Neuron (in vitro differentiated cells): Measurements from ENCODE around the gene STX10.
"Not testable (repeated sequence)": the region's sequence is repeated elsewhere in the genome, so short reads cannot be mapped to it uniquely, and the experiment has no call there.

ENCODE experiments used
- H2AFZ ChIP-seq: one replicate; pipeline ENCODE4 v1.6.1; 2013; ENCODE audit warnings: low read depth, mild to moderate bottlenecking, inconsistent platforms, low read length, moderate library complexity
- H3K27me3 ChIP-seq: one replicate; pipeline ENCODE4 v1.6.1; 2013; ENCODE audit warnings: low read length; ENCODE audit not compliant: insufficient read depth
- H3K36me3 ChIP-seq: one replicate; pipeline ENCODE4 v1.6.1; 2013; ENCODE audit warnings: low read length; ENCODE audit not compliant: insufficient read depth
- H3K4me1 ChIP-seq: one replicate; pipeline ENCODE4 v1.6.1; 2013; ENCODE audit warnings: low read length; ENCODE audit not compliant: insufficient read depth
- H3K4me3 ChIP-seq: 2 replicates; pipeline ENCODE4 v1.5.1; 2013; ENCODE audit warnings: mild to moderate bottlenecking, low read length, moderate library complexity
- H3K9me3 ChIP-seq: one replicate; pipeline ENCODE4 v1.6.1; 2013; ENCODE audit warnings: low read length

The STX10 gene, protein sequence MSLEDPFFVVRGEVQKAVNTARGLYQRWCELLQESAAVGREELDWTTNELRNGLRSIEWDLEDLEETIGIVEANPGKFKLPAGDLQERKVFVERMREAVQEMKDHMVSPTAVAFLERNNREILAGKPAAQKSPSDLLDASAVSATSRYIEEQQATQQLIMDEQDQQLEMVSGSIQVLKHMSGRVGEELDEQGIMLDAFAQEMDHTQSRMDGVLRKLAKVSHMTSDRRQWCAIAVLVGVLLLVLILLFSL

DNA sequence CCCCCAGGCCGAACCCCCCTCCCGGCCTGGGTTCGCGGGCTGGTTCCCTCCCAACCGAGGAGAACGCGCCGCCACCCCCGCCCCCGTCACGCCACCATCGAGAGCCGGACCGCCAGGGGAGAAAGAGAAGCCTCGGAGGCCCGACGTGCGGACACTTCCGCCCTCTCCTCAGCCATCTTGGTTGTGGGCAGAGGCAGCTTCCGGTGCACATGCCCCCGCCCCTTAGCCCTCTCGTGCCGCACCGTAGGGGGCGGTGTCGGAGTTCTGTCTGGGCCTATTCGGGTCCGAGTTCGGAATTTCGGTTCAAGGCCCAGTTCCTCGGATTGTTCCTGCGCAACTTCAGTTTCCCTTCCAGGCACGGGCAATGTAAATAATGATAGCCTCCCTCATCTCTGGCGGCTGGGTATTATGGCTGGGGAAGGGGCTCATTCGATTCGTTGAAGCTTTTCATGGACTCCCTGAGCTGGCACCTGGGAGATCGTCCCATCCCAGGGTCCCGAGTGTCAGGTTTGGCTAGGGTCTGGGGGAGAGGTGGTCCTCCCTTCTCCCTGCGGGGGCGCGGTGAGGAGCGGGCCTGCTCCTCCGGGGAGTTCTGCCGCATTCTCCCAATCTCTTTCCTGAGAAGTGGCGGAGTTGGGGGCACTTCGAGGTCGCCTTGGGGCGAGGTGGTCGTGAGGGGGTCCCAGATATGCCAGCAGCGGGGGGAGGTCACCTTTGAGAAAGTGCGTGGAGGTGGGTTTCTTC, at the start of gene STX10, which contains the start of gene IER2:
Gene STX10, minus strand, starts transcription at position 189 of the 744 bp plus-strand sequence. CDS start 202 bp downstream, outside the sequence.
Gene IER2, plus strand, starts transcription at position 225 of the 744 bp plus-strand sequence. CDS start 2,776 bp downstream, outside the sequence.
- Histone ChIP-seq H3K4me3 (peak within 1 kb of the TSS; percentile 90), H2AFZ (peak within 1 kb of the TSS; percentile 44), H3K4me1 (peaks cover 19% of the 10 kb centered on the region), H3K36me3 (no peaks in the 10 kb centered on the region), H3K27me3 (no peaks in the 10 kb centered on the region), H3K9me3 (no peaks in the 10 kb centered on the region)

DNA sequence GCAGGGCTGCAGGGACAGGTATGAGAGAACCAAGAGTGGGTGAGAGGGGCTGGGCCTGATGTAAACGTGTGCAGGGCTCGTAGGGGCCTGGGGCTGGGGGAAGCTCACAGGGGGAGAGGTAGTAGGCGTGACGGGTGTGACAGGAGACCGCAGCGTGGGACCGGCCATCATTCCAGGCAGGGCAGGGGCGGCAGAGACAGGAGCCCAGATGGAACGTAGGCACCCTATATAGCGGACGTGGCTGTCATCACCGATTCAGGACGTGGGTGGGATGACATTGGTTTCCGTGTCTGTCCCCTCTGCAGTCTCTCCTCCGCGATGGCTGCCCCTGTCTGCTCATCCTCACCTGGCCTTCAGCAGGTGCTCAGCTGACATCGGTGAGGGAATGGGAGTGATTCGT, 48.5 kb upstream of the STX10 start:
- Histone ChIP-seq H3K4me3 (no peak overlapping the region), H3K36me3 (no peaks in the 10 kb centered on the region), H3K9me3 (no peaks in the 10 kb centered on the region), H3K4me1 (no peaks in the 10 kb centered on the region), H2AFZ (no peak overlapping the region), H3K27me3 (no peaks in the 10 kb centered on the region)

DNA sequence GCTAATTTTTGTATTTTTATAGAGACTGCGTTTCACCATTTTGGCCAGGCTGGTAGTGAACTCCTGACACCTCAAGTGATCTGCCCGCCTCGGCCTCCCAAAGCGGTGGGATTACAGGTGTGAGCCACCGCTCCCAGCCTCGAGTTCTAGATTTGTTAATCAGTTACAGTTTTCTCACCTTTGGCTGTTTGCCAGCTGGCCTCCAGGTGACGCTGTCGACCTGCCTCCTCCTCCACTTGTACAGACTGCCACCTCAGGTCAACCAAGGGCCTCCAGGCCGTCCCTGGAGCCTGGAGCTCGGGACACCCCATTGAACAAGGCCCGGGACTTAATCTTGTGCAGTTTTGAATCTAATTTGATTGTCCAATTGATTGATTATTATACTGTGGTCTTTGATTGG, 45.5 kb upstream of the STX10 start:
- no peaks in the 10 kb centered on the region for H3K27me3 ChIP-seq
- no peak overlapping the region for H3K4me3 ChIP-seq
- H3K9me3 ChIP-seq, result no peaks in the 10 kb centered on the region
- H3K4me1 ChIP-seq, result no peaks in the 10 kb centered on the region
- H3K36me3 ChIP-seq, result no peaks in the 10 kb centered on the region
- no peak overlapping the region for H2AFZ ChIP-seq

DNA sequence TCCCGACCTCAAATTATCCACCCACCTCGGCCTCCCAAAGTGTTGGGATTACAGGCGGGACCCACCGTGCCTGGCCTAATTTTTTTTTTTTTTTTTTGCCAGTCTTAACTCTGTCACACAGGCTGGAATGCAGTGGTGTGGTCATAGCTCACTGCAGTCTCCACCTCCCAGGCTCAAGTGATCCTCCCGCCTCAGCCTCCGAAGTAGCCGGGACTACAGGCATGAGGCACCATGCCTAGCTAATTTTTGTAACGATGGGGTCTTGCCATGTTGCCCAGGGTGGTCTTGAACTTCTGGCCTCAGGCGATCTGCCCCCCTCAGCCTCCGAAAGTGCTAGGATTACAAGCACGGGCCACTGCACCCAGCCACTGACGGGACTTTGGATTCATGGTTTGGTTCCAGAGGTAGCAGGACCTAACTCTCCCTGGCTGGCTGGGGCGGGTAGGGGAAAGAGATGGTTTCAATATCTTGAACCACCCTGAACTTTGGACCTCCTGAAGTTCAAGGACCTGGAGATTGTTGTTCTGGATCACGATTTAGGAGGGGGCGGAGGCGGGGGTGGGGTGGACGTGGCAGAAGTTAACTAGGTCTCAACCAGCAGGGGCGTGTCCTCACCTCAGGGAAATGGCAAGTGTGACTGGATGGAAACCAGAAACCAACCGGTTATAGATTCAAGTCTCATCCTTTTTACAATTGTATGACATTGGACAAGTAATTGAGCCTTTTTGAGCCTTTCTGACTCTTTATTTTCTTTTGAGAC, 40.8 kb upstream of the STX10 start:
- H3K27me3 ChIP-seq, result no peaks in the 10 kb centered on the region

DNA sequence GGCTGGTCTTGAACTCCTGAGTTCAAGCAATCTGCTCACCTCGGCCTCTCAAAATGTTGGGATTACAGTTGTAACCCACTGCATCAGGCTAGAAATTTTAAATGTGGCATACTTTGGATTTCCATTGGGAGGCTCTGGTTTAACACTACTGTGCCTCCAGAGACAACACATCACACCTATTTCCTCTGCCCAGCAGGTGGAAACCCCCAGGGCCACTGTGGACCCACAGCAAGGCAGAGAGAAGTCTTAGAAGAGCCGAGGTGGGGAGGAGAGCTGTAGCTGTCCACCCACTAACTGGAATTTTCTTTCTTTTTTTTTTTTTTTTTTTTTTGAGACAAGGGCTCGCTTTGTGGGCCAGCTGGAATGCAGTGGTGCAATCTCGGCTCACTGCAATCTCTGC, 39.4 kb upstream of the STX10 start:
- no peaks in the 10 kb centered on the region for H3K9me3 ChIP-seq
- H2AFZ ChIP-seq, result no peak overlapping the region
- no peak overlapping the region for H3K4me3 ChIP-seq
- H3K4me1 ChIP-seq, result no peaks in the 10 kb centered on the region
- no peaks in the 10 kb centered on the region for H3K27me3 ChIP-seq
- H3K36me3 ChIP-seq, result no peaks in the 10 kb centered on the region

More for the DNA sequence above, 40.8 kb upstream of the STX10 start:
- H3K4me1 ChIP-seq, result no peaks in the 10 kb centered on the region
- no peaks in the 10 kb centered on the region for H3K9me3 ChIP-seq
- no peak overlapping the region for H3K4me3 ChIP-seq
- H3K36me3 ChIP-seq, result no peaks in the 10 kb centered on the region
- no peak overlapping the region for H2AFZ ChIP-seq

DNA sequence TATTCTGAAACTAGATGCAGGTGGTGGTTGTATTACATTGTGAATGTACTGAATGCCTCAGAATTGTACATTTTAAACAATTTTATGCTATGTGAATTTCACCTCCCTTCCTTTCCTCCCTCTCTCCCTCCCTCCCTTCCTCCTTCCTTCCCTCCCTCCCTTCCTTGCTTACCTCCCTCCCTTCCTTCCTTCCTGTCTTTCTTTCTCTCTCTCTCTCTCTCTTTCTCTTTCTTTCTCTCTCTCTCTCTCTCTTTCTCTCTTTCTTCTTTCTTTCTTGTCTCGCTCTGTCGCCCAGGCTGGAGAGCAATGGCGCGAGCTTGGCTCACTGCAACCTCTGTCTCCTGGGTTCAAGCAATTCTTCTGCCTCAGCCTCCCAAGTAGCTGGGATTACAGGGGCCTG, 37.2 kb upstream of the STX10 start:
- no peaks in the 10 kb centered on the region for H3K36me3 ChIP-seq
- H3K4me1 ChIP-seq, result no peaks in the 10 kb centered on the region
- no peak overlapping the region for H2AFZ ChIP-seq
- no peaks in the 10 kb centered on the region for H3K9me3 ChIP-seq
- no peak overlapping the region for H3K4me3 ChIP-seq
- H3K27me3 ChIP-seq, result no peaks in the 10 kb centered on the region

DNA sequence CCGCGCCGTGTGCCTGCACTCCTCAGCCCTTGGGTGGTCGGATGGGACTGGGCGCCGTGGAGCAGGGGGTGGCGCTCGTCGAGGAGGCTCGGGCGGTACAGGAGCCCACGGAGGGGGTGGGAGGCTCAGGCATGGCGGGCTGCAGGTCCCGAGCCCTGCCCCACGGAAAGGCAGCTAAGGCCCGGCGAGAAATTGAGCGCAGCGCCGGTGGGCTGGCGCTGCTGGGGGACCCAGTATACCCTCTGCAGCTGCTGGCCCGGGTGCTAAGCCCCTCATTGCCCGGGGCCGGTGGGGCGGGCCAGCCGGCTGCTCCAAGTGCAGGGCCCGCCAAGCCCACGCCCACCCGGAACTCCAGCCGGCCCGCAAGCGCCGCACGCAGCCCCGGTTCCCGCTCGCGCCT, 36.5 kb upstream of the STX10 start:
- not testable (repeated sequence) for H3K4me3 ChIP-seq, H2AFZ ChIP-seq, H3K4me1 ChIP-seq, H3K27me3 ChIP-seq, H3K36me3 ChIP-seq, H3K9me3 ChIP-seq

DNA sequence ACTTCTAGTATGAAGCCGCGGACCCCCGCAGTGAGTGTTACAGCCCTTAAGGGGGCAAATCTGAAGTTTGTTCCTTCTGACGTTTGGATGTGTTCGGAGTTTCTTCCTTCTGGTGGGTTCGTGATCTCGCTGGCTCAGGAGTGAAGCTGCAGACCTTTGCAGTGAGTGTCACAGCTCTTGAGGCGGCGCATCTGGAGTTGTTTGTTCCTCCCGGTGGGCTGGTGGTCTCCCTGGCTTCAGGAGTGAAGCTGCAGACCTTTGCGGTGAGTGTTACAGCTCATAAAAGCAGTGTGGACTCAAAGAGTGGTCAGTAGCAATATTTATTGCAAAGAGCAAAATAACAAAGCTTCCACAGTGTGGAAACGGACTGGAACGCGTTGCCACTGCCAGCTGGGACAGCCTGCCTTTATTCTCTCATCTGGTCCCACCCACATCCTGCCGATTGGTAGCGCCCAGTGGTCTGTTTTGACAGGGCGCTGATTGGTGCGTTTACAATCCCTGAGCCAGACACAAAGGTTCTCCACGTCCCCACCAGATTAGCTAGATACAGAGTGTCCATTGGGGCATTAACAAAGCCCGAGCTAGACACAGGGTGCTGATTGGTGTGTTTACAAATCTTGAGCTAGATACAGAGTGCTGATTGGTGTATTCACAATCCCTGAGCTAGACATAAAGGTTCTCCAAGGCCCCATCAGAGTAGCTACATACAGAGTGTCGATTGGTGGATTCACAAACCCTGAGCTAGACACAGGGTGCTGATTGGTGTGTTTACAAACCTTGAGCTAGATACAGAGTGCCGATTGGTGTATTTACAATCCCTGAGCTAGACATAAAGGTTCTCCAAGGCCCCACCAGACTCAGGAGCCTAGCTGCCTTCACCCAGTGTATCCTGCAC, 35.8 kb upstream of the STX10 start:
- H2AFZ ChIP-seq, H3K4me3 ChIP-seq, H3K27me3 ChIP-seq, H3K4me1 ChIP-seq, H3K9me3 ChIP-seq, H3K36me3 ChIP-seq: not testable (repeated sequence)

DNA sequence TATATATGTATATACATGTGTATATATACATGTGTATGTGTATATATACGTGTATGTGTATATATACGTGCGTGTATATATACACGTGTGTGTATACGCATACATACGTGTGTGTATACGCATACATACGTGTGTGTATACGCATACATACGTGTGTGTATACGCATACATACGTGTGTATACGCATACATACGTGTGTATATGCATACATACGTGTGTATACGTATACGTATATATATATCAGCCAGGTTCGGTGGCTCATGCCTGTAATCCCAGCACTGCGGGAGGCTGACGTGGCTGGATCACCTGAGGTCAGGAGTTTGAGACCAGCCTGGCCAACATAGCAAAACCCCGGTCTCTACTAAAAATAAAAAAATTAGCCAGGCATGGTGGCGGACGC, 34.8 kb upstream of the STX10 start:
- not testable (repeated sequence) for H2AFZ ChIP-seq, H3K9me3 ChIP-seq, H3K4me3 ChIP-seq, H3K27me3 ChIP-seq, H3K4me1 ChIP-seq, H3K36me3 ChIP-seq

DNA sequence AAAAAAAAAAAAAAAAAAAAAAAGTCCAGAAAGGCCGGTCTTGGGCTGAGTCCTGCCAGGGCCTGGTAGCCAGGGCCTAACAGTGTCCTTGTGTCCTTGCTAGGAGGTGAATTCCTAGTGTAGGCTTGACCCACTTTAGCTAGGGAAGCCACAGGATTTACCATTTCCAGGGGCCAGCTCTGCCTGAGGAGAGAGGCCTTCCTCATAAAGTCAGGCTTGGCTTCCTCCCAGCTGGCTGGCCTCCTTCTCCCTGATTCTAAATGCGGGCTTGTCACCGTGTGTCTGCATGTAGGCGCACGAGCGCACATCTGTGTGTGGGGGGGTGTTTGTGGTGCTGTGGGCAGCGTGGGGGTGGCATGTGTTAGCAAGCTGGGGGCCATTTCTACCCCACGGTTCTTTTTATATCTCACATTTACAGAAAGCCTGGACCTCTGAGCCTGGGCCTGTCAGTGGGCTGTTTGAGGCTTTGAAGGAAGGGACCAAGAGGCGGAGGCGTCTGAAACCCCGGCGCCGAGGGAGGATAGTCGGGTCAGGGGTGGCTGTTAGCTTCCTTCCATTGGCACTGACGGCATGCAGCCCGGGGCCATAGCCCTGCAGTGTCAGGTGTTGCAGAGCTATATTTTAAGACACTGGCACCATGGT, 31.7 kb upstream of the STX10 start:
- Histone ChIP-seq H3K4me3 (no peak overlapping the region), H3K36me3 (no peaks in the 10 kb centered on the region), H3K4me1 (no peaks in the 10 kb centered on the region), H2AFZ (no peak overlapping the region), H3K27me3 (no peaks in the 10 kb centered on the region), H3K9me3 (no peaks in the 10 kb centered on the region)

DNA sequence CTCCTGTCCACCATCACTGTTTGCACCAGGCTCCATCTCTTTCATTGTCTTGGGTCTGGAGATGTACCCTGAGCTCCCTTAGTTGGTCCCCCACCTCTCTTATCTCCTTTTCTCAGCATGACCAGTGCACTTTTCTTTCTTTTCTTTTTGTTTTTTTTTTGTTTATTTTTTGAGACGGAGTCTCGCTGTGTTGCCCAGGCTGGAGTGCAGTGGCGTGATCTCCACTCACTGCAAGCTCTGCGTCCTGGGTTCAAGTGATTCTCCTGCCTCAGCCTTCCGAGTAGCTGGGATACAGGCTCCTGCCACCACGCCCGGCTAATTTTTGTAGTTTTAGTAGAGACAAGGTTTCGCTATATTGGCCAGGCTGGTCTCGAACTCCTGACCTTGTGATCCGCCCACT, 28.1 kb upstream of the STX10 start:
- H3K4me1 ChIP-seq, H3K4me3 ChIP-seq, H3K36me3 ChIP-seq, H3K27me3 ChIP-seq, H2AFZ ChIP-seq, H3K9me3 ChIP-seq: not testable (repeated sequence)

DNA sequence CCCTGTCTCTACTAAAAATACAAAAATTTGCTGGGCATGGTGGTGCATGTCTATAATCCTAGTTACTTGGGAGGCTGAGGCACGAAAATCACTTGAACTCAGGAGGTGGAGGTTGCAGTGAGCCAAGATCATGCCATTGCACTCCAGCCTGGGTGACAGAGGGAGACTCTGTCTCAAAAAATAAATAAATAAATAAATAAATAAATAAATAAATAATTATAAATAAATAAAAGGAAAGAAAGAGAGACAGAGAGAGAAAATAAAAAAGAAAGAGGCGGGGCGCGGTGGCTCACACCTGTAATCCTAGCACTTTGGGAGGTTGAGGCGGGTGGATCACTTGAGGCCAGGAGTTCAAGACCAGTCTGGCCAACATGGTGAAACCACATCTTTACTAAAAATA, 27.4 kb upstream of the STX10 start:
- H3K27me3 ChIP-seq, H3K4me3 ChIP-seq, H3K9me3 ChIP-seq, H2AFZ ChIP-seq, H3K4me1 ChIP-seq, H3K36me3 ChIP-seq: not testable (repeated sequence)
